Stomach (tissue), 9 donors: ENCODE data around the gene RPS3A. TPM values are rescaled to one million over a fixed set of nuclear protein-coding genes. Genes with fewer than 3 reads are reported as not detected.
"Not testable (repeated sequence)": the region's sequence is repeated elsewhere in the genome, so short reads cannot be mapped to it uniquely, and the experiment has no call there.

Experiments used
- DNase-seq, 2 donors: peaks; one replicate each; pipeline versions ENCODE4 v3.0.0 to v3.0.0-alpha.2; 2013 to 2019
- H3K27ac ChIP-seq, 5 donors: fragments of 200-600 bp in 4 of 5; sonication (generic) in 4 of 5; one replicate each; pipeline ENCODE4 v1.5.1; 2013 to 2019; ENCODE audit warnings: mild to moderate bottlenecking in 1 of 5, moderate library complexity in 1 of 5
- H3K27me3 ChIP-seq, 3 donors: fragments of 200-600 bp; sonication (generic); one replicate each; pipeline ENCODE4 v1.5.1; 2017 to 2019; ENCODE audit warnings: mixed run types in 1 of 3
- H3K36me3 ChIP-seq, 4 donors: fragments of 200-600 bp; sonication (generic); 1 replicate in 3 of 4; 2 replicates in 1 of 4; pipeline ENCODE4 v1.5.1; 2016 to 2019
- H3K4me1 ChIP-seq, 4 donors: fragments of 200-600 bp; sonication (generic); one replicate each; pipeline ENCODE4 v1.5.1; 2016 to 2019
- H3K4me3 ChIP-seq, 4 donors: fragments of 200-600 bp; sonication (generic) in 3 of 4; one replicate each; pipeline ENCODE4 v1.5.1; 2016 to 2019; ENCODE audit warnings: mild to moderate bottlenecking in 1 of 4
- H3K9me3 ChIP-seq, 4 donors: fragments of 200-600 bp; sonication (generic); one replicate each; pipeline ENCODE4 v1.5.1; 2016 to 2019
- EP300 ChIP-seq: sonication (generic); formaldehyde crosslinking; IDR thresholded peaks from one replicate; pipeline ENCODE4 v1.6.1; 2017; ENCODE audit warnings: antibody characterized with exemption
- POLR2A ChIP-seq, 4 donors: fragments of 450-650 bp; IDR thresholded peaks; one replicate each; pipeline ENCODE4 v1.6.1; 2016; ENCODE audit warnings: antibody characterized with exemption in 4 of 4, control low read depth in 2 of 4, mild to moderate bottlenecking in 1 of 4, moderate library complexity in 1 of 4
- POLR2AphosphoS5 ChIP-seq, 3 donors: sonication (generic); formaldehyde crosslinking; IDR thresholded peaks; one replicate each; pipeline ENCODE4 v1.6.1; 2016; ENCODE audit warnings: antibody characterized with exemption in 3 of 3
- WGBS, 5 donors: extraction: QIAGEN DNeasy Blood & Tissue Kit in 3 of 5; methylation state at CpG; one replicate each; pipeline versions ENCODE4 v1.1.5 to v1.1.7; 2013 to 2018; 5-methylcytosine and 5-hydroxymethylcytosine counted together
- intact Hi-C: fragments of 100-400 bp; cut with DNase I; formaldehyde crosslinking; loops from one replicate; pipeline ENCODE4 v1.15.1; 2023; ENCODE audit warnings: low total_unique reads
- polyA plus RNA-seq, 3 donors: library from polyadenylated mRNA; stranded (reverse); fragments of 200-250 nt; gene quantifications; one replicate each; pipeline ENCODE4 v1.2.3, GENCODE V29; 2013
- total RNA-seq, 5 donors: library from RNA; depleted of rRNA; stranded (reverse); fragments of >200 nt; gene quantifications; one replicate each; pipeline versions ENCODE4 v1.1.0 to v1.2.3, GENCODE V29; 2014 to 2016
- TF ChIP-seq, protein P1 (sequence below), 7 experiments: fragments of 450-650 bp in 4 of 7; fragments of 200-600 bp in 3 of 7; sonication (generic) in 3 of 7; IDR thresholded peaks; one replicate each; pipeline ENCODE4 v1.5.1; 2016 to 2019; ENCODE audit warnings: antibody characterized with exemption in 7 of 7, control low read depth in 2 of 7, mild to moderate bottlenecking in 1 of 7
- donor health status: healthy with polysubstance abuse.
- donor health status: Bipolar disorder and iron deficiency.
- donor health status: healthy.

Gene RPS3A
- total and polyA plus RNA-seq, 8 donors = 1,579 to 5,449 (median 3,174) TPM

DNA sequence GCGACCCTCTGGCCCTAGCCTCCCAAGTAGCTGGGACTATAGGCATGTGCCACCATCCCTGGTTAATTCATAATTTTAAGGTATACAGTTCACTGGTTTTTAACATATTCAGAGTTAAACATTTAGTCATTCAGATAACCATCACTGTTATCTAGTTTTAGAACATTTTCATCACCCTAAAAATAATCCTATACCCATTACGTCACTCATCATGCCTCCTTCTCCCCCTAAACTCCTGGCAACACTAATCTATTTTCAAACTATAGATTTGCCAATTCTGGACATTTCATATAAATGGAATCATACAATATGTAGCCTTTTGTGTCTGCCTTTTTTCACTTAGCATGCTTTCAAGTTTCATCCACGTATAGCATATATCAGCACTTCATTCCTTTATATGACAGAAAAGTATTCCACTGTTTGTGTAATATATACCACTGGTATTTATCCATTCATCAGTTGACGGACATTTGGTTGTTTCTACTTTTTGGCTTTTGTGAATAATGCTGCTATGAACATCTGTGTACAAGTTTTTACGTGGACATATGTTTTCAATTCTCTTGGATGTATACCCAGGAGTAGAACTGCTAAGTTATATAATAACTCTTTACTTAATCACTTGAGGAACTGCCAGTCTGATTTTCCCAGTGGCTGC, 32.0 kb upstream of the RPS3A start:
- H3K27me3 ChIP-seq = no peaks in the 10 kb centered on the region
- H3K4me1 ChIP-seq = no peaks in the 10 kb centered on the region
- WGBS, 5 donors = 69 to 80% (median 77%) methylated on average over 5 of the region's 5 CpGs
- no peaks in the 10 kb centered on the region for H3K36me3 ChIP-seq
- H3K9me3 ChIP-seq = no peaks in the 10 kb centered on the region
- no peak for TF ChIP-seq EP300
- TF ChIP-seq, protein P1, sequence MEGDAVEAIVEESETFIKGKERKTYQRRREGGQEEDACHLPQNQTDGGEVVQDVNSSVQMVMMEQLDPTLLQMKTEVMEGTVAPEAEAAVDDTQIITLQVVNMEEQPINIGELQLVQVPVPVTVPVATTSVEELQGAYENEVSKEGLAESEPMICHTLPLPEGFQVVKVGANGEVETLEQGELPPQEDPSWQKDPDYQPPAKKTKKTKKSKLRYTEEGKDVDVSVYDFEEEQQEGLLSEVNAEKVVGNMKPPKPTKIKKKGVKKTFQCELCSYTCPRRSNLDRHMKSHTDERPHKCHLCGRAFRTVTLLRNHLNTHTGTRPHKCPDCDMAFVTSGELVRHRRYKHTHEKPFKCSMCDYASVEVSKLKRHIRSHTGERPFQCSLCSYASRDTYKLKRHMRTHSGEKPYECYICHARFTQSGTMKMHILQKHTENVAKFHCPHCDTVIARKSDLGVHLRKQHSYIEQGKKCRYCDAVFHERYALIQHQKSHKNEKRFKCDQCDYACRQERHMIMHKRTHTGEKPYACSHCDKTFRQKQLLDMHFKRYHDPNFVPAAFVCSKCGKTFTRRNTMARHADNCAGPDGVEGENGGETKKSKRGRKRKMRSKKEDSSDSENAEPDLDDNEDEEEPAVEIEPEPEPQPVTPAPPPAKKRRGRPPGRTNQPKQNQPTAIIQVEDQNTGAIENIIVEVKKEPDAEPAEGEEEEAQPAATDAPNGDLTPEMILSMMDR (IDR thresholded peaks at IDR 0.05) = no peak
- TF ChIP-seq POLR2AphosphoS5 (IDR thresholded peaks at IDR 0.05) = no peak
- no peak for DNase-seq
- H3K27ac ChIP-seq = no peak overlapping the region
- intact Hi-C loops = no loop called here
- H3K4me3 ChIP-seq = no peak overlapping the region

DNA sequence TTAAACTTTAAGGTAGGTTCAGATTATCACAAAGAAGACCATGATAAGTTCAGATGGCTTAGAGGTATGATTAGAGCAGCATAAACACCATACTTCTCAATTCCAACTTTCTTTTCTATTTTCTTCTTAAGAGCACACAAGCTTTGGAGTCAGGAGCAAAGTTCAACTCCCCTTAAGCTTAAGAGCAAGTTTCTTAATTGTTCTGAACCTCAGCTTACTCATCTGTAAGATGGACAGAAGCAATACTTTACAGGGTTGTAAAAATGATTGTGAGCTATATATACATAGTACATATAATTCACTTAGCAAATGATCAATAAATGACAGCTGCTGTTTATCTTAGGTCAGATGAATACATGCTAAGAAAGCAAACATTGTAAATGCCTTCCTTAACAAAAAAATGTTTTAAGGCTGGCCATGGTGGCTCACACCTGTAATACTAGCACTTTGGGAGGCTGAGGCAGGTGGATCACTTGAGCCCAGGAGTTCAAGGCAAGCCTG, 25.0 kb upstream of the RPS3A start:
- H3K27ac ChIP-seq = no peak overlapping the region
- H3K27me3 ChIP-seq = no peaks in the 10 kb centered on the region
- no peak for DNase-seq
- intact Hi-C loops = no loop called here
- no peaks in the 10 kb centered on the region for H3K4me1 ChIP-seq
- H3K9me3 ChIP-seq = no peaks in the 10 kb centered on the region
- no peak overlapping the region for H3K4me3 ChIP-seq
- no peaks in the 10 kb centered on the region for H3K36me3 ChIP-seq
- TF ChIP-seq EP300 (no peak), POLR2A (IDR thresholded peaks at IDR 0.05) (no peak), POLR2AphosphoS5 (IDR thresholded peaks at IDR 0.05) (no peak)
- TF ChIP-seq, protein P1 (IDR thresholded peaks at IDR 0.05) = no peak

DNA sequence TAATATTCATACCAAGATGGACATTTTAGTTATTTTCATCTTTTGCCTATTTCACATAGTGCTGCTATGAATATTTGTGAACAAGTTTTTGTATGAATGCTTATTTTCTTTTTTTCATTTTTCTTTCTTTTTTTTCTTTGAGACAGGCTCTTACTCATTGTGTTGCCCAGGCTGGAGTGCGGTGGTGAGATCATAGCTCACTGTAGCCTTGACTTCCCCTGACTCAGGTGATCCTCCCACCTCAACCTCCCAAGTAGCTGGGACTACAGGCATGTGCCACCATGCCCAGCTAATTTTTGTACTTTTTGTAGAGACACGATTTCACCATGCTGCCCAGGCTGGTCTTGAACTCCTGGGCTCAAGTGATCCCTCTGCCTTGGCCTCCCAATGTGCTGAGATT, 21.4 kb upstream of the RPS3A start:
- H3K27me3 ChIP-seq, DNase-seq, H3K4me3 ChIP-seq, H3K36me3 ChIP-seq, H3K4me1 ChIP-seq, intact Hi-C loops, H3K9me3 ChIP-seq, H3K27ac ChIP-seq: not testable (repeated sequence)
- 87 to 98% (median 91%) methylated on average over 2 of the region's 2 CpGs for WGBS, 5 donors

DNA sequence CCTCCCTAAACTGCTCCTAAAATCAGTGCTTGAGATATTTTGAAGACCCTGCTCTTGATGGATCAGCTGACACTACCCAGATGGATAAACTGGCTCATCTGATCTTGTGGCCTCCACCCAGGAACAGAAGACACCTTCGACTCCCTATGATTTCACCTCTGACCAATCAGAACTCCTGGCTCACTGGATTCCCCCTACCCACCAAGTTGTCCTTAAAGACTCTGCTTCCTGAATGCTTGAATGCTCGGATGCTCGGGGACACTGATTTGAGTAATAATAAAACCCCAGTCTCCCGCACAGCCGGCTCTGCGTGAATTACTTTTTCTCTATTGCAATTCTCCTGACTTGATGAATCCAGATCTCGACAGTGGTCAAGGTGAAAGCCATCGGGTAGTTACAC, 12.0 kb upstream of the RPS3A start:
- TF ChIP-seq, protein P1 (IDR thresholded peaks at IDR 0.05) = no peak
- TF ChIP-seq POLR2A (IDR thresholded peaks at IDR 0.05) = no peak
- TF ChIP-seq POLR2AphosphoS5 (IDR thresholded peaks at IDR 0.05) = no peak
- no peak for TF ChIP-seq EP300
- WGBS, 5 donors = 79 to 91% (median 85%) methylated on average over 8 of the region's 8 CpGs
- intact Hi-C loops = no loop called here
- Histone ChIP-seq H3K9me3 (no peaks in the 10 kb centered on the region), H3K27me3 (no peaks in the 10 kb centered on the region), H3K4me1 (no peaks in the 10 kb centered on the region), H3K27ac (no peak overlapping the region), H3K36me3 (no peaks in the 10 kb centered on the region), H3K4me3 (no peak overlapping the region)
- DNase-seq = no peak

DNA sequence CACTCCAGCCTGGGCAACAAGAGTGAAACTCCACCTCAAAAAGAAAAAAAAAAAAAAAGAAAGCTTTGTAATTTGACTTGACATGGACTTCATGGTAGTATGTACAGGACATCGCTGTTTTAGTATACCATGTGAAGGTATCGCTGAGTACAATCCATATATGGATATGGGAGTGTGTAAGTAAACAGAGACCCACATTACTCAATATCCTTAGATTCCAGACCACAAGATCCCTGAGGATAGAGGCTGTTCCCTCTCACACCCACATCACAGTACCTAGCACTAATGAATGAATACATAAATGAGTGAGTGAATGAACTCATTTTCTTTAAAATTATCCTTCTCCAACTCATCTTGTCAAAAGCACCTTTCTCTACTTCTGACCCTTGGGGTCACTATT, 8.4 kb upstream of the RPS3A start:
- no peaks in the 10 kb centered on the region for H3K4me1 ChIP-seq
- no peak for DNase-seq
- TF ChIP-seq EP300 (no peak), POLR2AphosphoS5 (IDR thresholded peaks at IDR 0.05) (no peak), POLR2A (IDR thresholded peaks at IDR 0.05) (no peak)
- TF ChIP-seq, protein P1 (IDR thresholded peaks at IDR 0.05) = no peak
- H3K36me3 ChIP-seq = no peaks in the 10 kb centered on the region
- intact Hi-C loops = no loop called here
- no peaks in the 10 kb centered on the region for H3K27me3 ChIP-seq
- 51 to 88% (median 70%) methylated on average over 2 of the region's 2 CpGs for WGBS, 5 donors
- no peaks in the 10 kb centered on the region for H3K9me3 ChIP-seq
- no peak overlapping the region for H3K27ac ChIP-seq
- no peak overlapping the region for H3K4me3 ChIP-seq
